Stimulated activated CD8-positive, alpha-beta memory T cell treated with anti-CD3 and anti-CD28 coated beads, Interleukin-15, amount 100 ng/mL, for 24 hours (primary cell): ENCODE data around the gene KIR3DL3.
"Not testable (repeated sequence)": the region's sequence is repeated elsewhere in the genome, so short reads cannot be mapped to it uniquely, and the experiment has no call there.

Experiments
- DNase-seq: peaks from one replicate; pipeline ENCODE4 v3.0.0-alpha.2; 2020; ENCODE audit warnings: low read depth

Gene KIR3DL3

GRCh38 chr19:54782916-54783315, 58.7 kb downstream of the KIR3DL3 start:
- DNase-seq: not testable (repeated sequence)
